ENCODE measurements around the gene KCTD18. TPM values are rescaled to one million over a fixed set of nuclear protein-coding genes. Genes with fewer than 3 reads are reported as not detected.
A peak's percentile ranks its signal among the peaks of the same experiment; 100 is the strongest.

Gene KCTD18
- polyA plus RNA-seq, 1 donor (not counting 4 experiments of a cell fraction or from before 2014, with no cell fraction given) = 10.9 TPM

DNA sequence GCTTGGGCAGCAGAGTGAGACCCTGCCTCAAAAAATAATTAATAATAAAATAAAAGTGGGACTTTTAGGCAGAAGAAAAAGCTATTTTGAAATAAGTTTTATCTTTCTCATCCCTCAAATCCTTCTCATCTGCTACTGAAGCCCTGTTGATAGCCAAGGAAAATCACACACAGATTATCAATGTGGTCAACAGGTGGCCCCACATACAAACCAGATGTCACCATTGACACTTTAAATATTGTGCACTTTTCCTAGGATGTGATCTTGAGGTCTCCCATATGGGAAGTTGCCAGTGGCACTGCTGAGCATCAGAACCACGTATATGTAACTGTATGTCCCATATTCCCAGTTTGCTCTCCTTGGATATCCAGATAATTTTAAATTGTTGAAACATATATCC, 64.6 kb downstream of the KCTD18 start:
- dilution Hi-C loops (cut with MboI; ENCODE audit: extremely low pct_ligation_motif_present, low sequenced_read_pairs) = no loop called here

DNA sequence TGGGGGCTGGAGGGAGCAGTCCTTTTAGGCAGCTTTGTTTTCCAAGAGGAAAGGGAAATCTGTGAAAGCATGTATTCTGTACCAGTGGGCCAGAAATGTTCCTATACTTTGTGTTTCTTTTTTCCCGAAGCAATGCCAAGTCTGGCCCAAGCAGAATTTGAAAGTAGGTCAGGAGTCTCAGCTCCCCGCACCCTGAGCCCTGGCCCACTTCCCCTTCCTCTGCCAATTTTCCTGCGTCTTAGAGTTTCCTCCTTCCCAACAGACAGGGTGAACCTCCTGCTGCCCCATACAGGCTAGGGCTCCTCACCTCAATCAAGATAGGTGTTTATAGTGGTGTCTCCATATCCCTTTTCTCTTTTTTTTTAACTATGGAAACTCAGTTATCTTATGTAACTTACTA, 65.3 kb downstream of the KCTD18 start:
- H3K4me1 ChIP-seq (ENCODE audit: control insufficient read depth, extremely low read depth, insufficient read depth, low read length) = no peaks in the 10 kb centered on the region
- H3K9me1 ChIP-seq (ENCODE audit: control insufficient read depth, extremely low read depth, insufficient read depth, low read length) = no peaks in the 10 kb centered on the region
- dilution Hi-C loops (cut with MboI; ENCODE audit: extremely low pct_ligation_motif_present, low sequenced_read_pairs) = no loop called here
- H3K9ac ChIP-seq (ENCODE audit: control insufficient read depth, extremely low read depth, insufficient read depth, low read length) = no peak overlapping the region
- H3K27me3 ChIP-seq (ENCODE audit: control insufficient read depth, extremely low read depth, insufficient read depth, low read length) = no peaks in the 10 kb centered on the region
- H3K36me3 ChIP-seq (ENCODE audit: control insufficient read depth in 2 of 2, extremely low read depth in 1 of 2, insufficient read depth in 2 of 2, low read length in 2 of 2) = peaks cover 12 to 16% of the 10 kb centered on the region in 2 experiments
- H3K27ac ChIP-seq (ENCODE audit: control insufficient read depth, insufficient read depth, low read length) = no peak overlapping the region
- no peak for DNase-seq (ENCODE audit: low read depth, low spot score)
- TF ChIP-seq CTCF (optimal IDR thresholded peaks at IDR 0.05 in 1 of 3, IDR thresholded peaks at IDR 0.05 in 1 of 3, conservative IDR thresholded peaks at IDR 0.05 in 1 of 3; ENCODE audit: extremely low read depth in 1 of 3, insufficient read depth in 2 of 3, low read length in 3 of 3) = no peak
- no peak for TF ChIP-seq EZH2 (IDR thresholded peaks at IDR 0.05; ENCODE audit: low read length)
- H3K4me2 ChIP-seq (ENCODE audit: control insufficient read depth, extremely low read depth, insufficient read depth, low read depth, low read length) = no peak overlapping the region
- no peak for FAIRE-seq
- H4K20me1 ChIP-seq (ENCODE audit: control insufficient read depth, extremely low read depth, insufficient read depth, low read length) = no peaks in the 10 kb centered on the region
- H3K4me3 ChIP-seq (ENCODE audit: control insufficient read depth in 2 of 3, extremely low read depth in 1 of 3, insufficient read depth in 2 of 3, low read depth in 1 of 3, low read length in 3 of 3) = no peak overlapping the region
- H2AFZ ChIP-seq (ENCODE audit: control insufficient read depth, low read length) = no peak overlapping the region
- H3K9me3 ChIP-seq (ENCODE audit: control insufficient read depth, low read depth, low read length) = no peaks in the 10 kb centered on the region
- H3K79me2 ChIP-seq (ENCODE audit: control insufficient read depth, insufficient read depth, low read length) = no peaks in the 10 kb centered on the region

More for the DNA sequence above, 64.6 kb downstream of the KCTD18 start:
- no peaks in the 10 kb centered on the region for H3K79me2 ChIP-seq (ENCODE audit: control insufficient read depth, insufficient read depth, low read length)
- no peak for TF ChIP-seq EZH2 (IDR thresholded peaks at IDR 0.05; ENCODE audit: low read length)
- no peak for TF ChIP-seq CTCF (optimal IDR thresholded peaks at IDR 0.05 in 1 of 3, IDR thresholded peaks at IDR 0.05 in 1 of 3, conservative IDR thresholded peaks at IDR 0.05 in 1 of 3; ENCODE audit: extremely low read depth in 1 of 3, insufficient read depth in 2 of 3, low read length in 3 of 3)
- no peak overlapping the region for H3K9ac ChIP-seq (ENCODE audit: control insufficient read depth, extremely low read depth, insufficient read depth, low read length)
- peak; percentile 36 for FAIRE-seq
- no peak overlapping the region for H3K4me3 ChIP-seq (ENCODE audit: control insufficient read depth in 2 of 3, extremely low read depth in 1 of 3, insufficient read depth in 2 of 3, low read depth in 1 of 3, low read length in 3 of 3)
- no peaks in the 10 kb centered on the region for H3K9me3 ChIP-seq (ENCODE audit: control insufficient read depth, low read depth, low read length)
- DNase-seq (ENCODE audit: low read depth, low spot score) = no peak
- no peaks in the 10 kb centered on the region for H4K20me1 ChIP-seq (ENCODE audit: control insufficient read depth, extremely low read depth, insufficient read depth, low read length)
- H3K9me1 ChIP-seq (ENCODE audit: control insufficient read depth, extremely low read depth, insufficient read depth, low read length) = no peaks in the 10 kb centered on the region
- H2AFZ ChIP-seq (ENCODE audit: control insufficient read depth, low read length) = no peak overlapping the region
- H3K4me2 ChIP-seq (ENCODE audit: control insufficient read depth, extremely low read depth, insufficient read depth, low read depth, low read length) = no peak overlapping the region
- peaks cover 8 to 12% of the 10 kb centered on the region in 2 experiments for H3K36me3 ChIP-seq (ENCODE audit: control insufficient read depth in 2 of 2, extremely low read depth in 1 of 2, insufficient read depth in 2 of 2, low read length in 2 of 2)
- H3K4me1 ChIP-seq (ENCODE audit: control insufficient read depth, extremely low read depth, insufficient read depth, low read length) = no peaks in the 10 kb centered on the region
- no peaks in the 10 kb centered on the region for H3K27me3 ChIP-seq (ENCODE audit: control insufficient read depth, extremely low read depth, insufficient read depth, low read length)
- H3K27ac ChIP-seq (ENCODE audit: control insufficient read depth, insufficient read depth, low read length) = no peak overlapping the region

All from keratinocyte (primary cell).